Peyer's patch (tissue), 4 donors: ENCODE data around the gene KRT77.

Experiments
- POLR2A ChIP-seq, 2 donors: fragments of 450-650 bp; IDR thresholded peaks; one replicate each; pipeline ENCODE4 v1.5.1; 2017; ENCODE audit warnings: antibody characterized with exemption in 2 of 2, mild to moderate bottlenecking in 2 of 2, moderate library complexity in 2 of 2
- TF ChIP-seq, protein P1 (sequence below), 6 experiments: fragments of 450-650 bp in 4 of 6; fragments of 200-600 bp in 2 of 6; sonication (generic) in 1 of 6; IDR thresholded peaks; one replicate each; pipeline ENCODE4 v1.5.1; 2017 to 2019; ENCODE audit warnings: antibody characterized with exemption in 6 of 6, mild to moderate bottlenecking in 3 of 6, moderate library complexity in 1 of 6

DNA sequence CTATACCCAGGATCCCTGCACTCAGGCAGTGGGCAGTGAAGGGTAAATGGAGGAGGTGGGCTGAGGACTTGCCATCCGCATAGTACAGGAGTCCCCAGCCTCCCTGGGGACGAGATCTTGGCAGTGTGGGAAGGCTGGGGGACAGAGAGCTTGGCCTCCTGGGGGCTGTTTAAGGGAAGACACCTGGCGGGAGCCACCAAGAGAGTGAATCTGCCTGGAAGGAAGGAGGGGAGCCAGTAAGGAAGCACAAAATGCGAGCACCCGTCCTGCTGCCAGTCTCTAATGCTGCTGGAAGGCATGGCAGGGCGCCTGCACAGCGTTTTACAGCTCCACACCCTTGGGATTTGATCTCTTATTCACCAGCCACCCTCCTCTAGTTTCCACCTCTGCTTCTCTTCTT is 43.9 kb downstream of the KRT77 start:
- TF ChIP-seq POLR2A (IDR thresholded peaks at IDR 0.05) = no peak
- TF ChIP-seq, protein P1, sequence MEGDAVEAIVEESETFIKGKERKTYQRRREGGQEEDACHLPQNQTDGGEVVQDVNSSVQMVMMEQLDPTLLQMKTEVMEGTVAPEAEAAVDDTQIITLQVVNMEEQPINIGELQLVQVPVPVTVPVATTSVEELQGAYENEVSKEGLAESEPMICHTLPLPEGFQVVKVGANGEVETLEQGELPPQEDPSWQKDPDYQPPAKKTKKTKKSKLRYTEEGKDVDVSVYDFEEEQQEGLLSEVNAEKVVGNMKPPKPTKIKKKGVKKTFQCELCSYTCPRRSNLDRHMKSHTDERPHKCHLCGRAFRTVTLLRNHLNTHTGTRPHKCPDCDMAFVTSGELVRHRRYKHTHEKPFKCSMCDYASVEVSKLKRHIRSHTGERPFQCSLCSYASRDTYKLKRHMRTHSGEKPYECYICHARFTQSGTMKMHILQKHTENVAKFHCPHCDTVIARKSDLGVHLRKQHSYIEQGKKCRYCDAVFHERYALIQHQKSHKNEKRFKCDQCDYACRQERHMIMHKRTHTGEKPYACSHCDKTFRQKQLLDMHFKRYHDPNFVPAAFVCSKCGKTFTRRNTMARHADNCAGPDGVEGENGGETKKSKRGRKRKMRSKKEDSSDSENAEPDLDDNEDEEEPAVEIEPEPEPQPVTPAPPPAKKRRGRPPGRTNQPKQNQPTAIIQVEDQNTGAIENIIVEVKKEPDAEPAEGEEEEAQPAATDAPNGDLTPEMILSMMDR (IDR thresholded peaks at IDR 0.05) = no peak
